OCI-LY1 (cell line): ENCODE data around the gene SH3PXD2A.

Experiments
- H2AFZ ChIP-seq: fragments of 200-600 bp; sonication (generic), shearing (Covaris generic); 2 replicates; pipeline ENCODE4 v1.6.0; 2014; ENCODE audit warnings: antibody characterized with exemption, mild to moderate bottlenecking, low read length
- H3F3A ChIP-seq: fragments of 200-600 bp; sonication (generic), shearing (Covaris generic); 2 replicates; pipeline ENCODE4 v1.6.0; 2014; ENCODE audit warnings: mild to moderate bottlenecking, antibody characterized with exemption, low read length, moderate library complexity; ENCODE audit not compliant: insufficient read depth
- H3K27ac ChIP-seq: fragments of 200-600 bp; sonication (generic); 2 replicates; pipeline ENCODE4 v1.5.1; 2014; ENCODE audit warnings: low read length, mixed run types, mild to moderate bottlenecking, low read depth; ENCODE audit not compliant: poor library complexity, severe bottlenecking
- H3K27me3 ChIP-seq: fragments of 200-600 bp; sonication (generic); 2 replicates; pipeline ENCODE4 v1.6.0; 2014; ENCODE audit warnings: antibody characterized with exemption, mild to moderate bottlenecking, low read length, moderate library complexity; ENCODE audit not compliant: insufficient read depth
- H3K36me3 ChIP-seq: fragments of 200-600 bp; sonication (generic); 2 replicates; pipeline ENCODE4 v1.6.1; 2014; ENCODE audit warnings: mild to moderate bottlenecking, antibody characterized with exemption, low read length, moderate library complexity, mixed read lengths; ENCODE audit not compliant: insufficient read depth
- H3K4me1 ChIP-seq: fragments of 200-600 bp; sonication (generic); 2 replicates; pipeline ENCODE4 v1.5.1; 2014; ENCODE audit warnings: mild to moderate bottlenecking, low read length, moderate library complexity; ENCODE audit not compliant: insufficient read depth, severe bottlenecking
- H3K4me2 ChIP-seq: fragments of 200-600 bp; sonication (generic), shearing (Covaris generic); 2 replicates; pipeline ENCODE4 v1.6.1; 2014; ENCODE audit warnings: low read length
- H3K4me3 ChIP-seq: fragments of 200-600 bp; sonication (generic); 2 replicates; pipeline ENCODE4 v1.5.1; 2014; ENCODE audit warnings: low read length, low read depth, mild to moderate bottlenecking, mixed read lengths; ENCODE audit not compliant: poor library complexity, severe bottlenecking
- H3K79me2 ChIP-seq: fragments of 200-600 bp; shearing (Covaris generic); 2 replicates; pipeline ENCODE4 v1.6.1; 2016; ENCODE audit warnings: mixed run types, low read length, mixed read lengths; ENCODE audit not compliant: insufficient read depth
- H3K9ac ChIP-seq: fragments of 200-600 bp; sonication (generic), shearing (Covaris generic); 2 replicates; pipeline ENCODE4 v1.6.1; 2014; ENCODE audit warnings: mild to moderate bottlenecking, low read length, mixed read lengths
- H3K9me2 ChIP-seq: fragments of 200-600 bp; sonication (generic), shearing (Covaris generic); 2 replicates; pipeline ENCODE4 v1.6.1; 2014; ENCODE audit warnings: low read depth, mild to moderate bottlenecking, low read length, mixed read lengths
- H3K9me3 ChIP-seq: fragments of 200-600 bp; shearing (Covaris generic); 2 replicates; pipeline ENCODE4 v1.6.1; 2014; ENCODE audit warnings: low read length, mixed read lengths
- H4K20me1 ChIP-seq: fragments of 200-600 bp; sonication (generic), shearing (Covaris generic); 2 replicates; pipeline ENCODE4 v1.6.0; 2016; ENCODE audit warnings: mild to moderate bottlenecking, low read length; ENCODE audit not compliant: insufficient read depth
- CTCF ChIP-seq: fragments of 200-600 bp; sonication (generic), shearing (Covaris generic); IDR thresholded peaks from 2 replicates; pipeline ENCODE4 v1.5.1; 2017; ENCODE audit warnings: mild to moderate bottlenecking, antibody characterized with exemption, low read length, moderate library complexity, mixed read lengths
- EZH2 ChIP-seq: fragments of 200-600 bp; sonication (generic), shearing (Covaris generic); IDR thresholded peaks from 2 replicates; pipeline ENCODE4 v1.8.0; 2017; ENCODE audit warnings: borderline replicate concordance, mixed run types, mild to moderate bottlenecking, antibody characterized with exemption, low read length, moderate library complexity, mixed read lengths

The SH3PXD2A gene

GRCh38 chr10:103842605-103843004 lies 12.8 kb downstream of the SH3PXD2A start:
- no peaks in the 10 kb centered on the region for H3K79me2 ChIP-seq
- no peak for TF ChIP-seq CTCF
- TF ChIP-seq EZH2, result no peak

GRCh38 chr10:103841519-103841918 lies 13.9 kb downstream of the SH3PXD2A start:
- TF ChIP-seq CTCF (no peak), EZH2 (no peak)
- Histone ChIP-seq H3K79me2 (no peaks in the 10 kb centered on the region), H3K9me2 (no peaks in the 10 kb centered on the region), H3F3A (no peaks in the 10 kb centered on the region), H3K4me3 (no peak overlapping the region), H3K27me3 (no peaks in the 10 kb centered on the region), H3K36me3 (no peaks in the 10 kb centered on the region), H3K9ac (no peak overlapping the region), H2AFZ (no peak overlapping the region), H3K4me1 (peaks cover 23% of the 10 kb centered on the region), H3K9me3 (no peaks in the 10 kb centered on the region), H4K20me1 (no peaks in the 10 kb centered on the region), H3K27ac (no peak overlapping the region), H3K4me2 (no peak overlapping the region)

More at GRCh38 chr10:103842605-103843004, 12.8 kb downstream of the SH3PXD2A start:
- H3K4me3 ChIP-seq, result no peak overlapping the region
- no peaks in the 10 kb centered on the region for H4K20me1 ChIP-seq
- H2AFZ ChIP-seq, result no peak overlapping the region
- H3K27me3 ChIP-seq, result no peaks in the 10 kb centered on the region
- no peaks in the 10 kb centered on the region for H3K9me2 ChIP-seq
- no peaks in the 10 kb centered on the region for H3K36me3 ChIP-seq
- no peaks in the 10 kb centered on the region for H3K9me3 ChIP-seq
- H3F3A ChIP-seq, result no peaks in the 10 kb centered on the region
- no peak overlapping the region for H3K9ac ChIP-seq
- H3K27ac ChIP-seq, result no peak overlapping the region
- peaks cover 17% of the 10 kb centered on the region for H3K4me1 ChIP-seq
- no peak overlapping the region for H3K4me2 ChIP-seq

DNA sequence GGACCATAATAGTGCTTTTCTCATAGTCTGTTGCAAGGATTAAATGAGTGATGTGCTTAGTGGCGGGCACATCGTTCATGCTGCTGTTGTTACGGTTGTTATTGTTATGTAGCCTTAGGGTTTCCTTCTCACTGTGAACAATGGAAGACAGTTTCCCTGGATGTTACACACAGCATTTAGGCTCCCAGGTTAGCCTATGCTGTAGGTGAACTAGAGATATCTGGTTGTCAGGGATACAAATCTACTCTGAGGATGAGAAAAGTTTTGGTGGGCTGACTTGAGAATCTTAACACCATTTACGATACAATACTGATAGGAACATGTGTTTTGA lies 14.7 kb downstream of the SH3PXD2A start:
- Histone ChIP-seq H3F3A (no peaks in the 10 kb centered on the region), H3K9me2 (no peaks in the 10 kb centered on the region), H3K4me2 (no peak overlapping the region), H3K36me3 (no peaks in the 10 kb centered on the region), H3K9me3 (no peaks in the 10 kb centered on the region), H3K4me3 (no peak overlapping the region), H3K27me3 (no peaks in the 10 kb centered on the region), H3K4me1 (peaks cover 19% of the 10 kb centered on the region), H4K20me1 (no peaks in the 10 kb centered on the region), H3K79me2 (no peaks in the 10 kb centered on the region), H2AFZ (no peak overlapping the region), H3K27ac (no peak overlapping the region), H3K9ac (no peak overlapping the region)
- no peak for TF ChIP-seq CTCF
- TF ChIP-seq EZH2, result no peak
